GM23248 (cell line): Measurements from ENCODE around the gene TGIF1.

Source experiments
- EZH2 ChIP-seq: fragments of 200-600 bp; sonication (generic); IDR thresholded peaks from 2 replicates; pipeline ENCODE4 v1.6.1; 2018; ENCODE audit warnings: antibody characterized with exemption, mild to moderate bottlenecking; ENCODE audit not compliant: insufficient read depth, poor library complexity, severe bottlenecking
- EZH2phosphoT487 ChIP-seq: fragments of 200-600 bp; sonication (generic); IDR thresholded peaks from 2 replicates; pipeline ENCODE4 v1.6.1; 2018; ENCODE audit warnings: antibody characterized with exemption, moderate library complexity, mild to moderate bottlenecking, low read depth; ENCODE audit not compliant: insufficient read depth

- TF ChIP-seq EZH2 (no peak), EZH2phosphoT487 (no peak)
Observed at GRCh38 chr18:3455907-3456685, 6.1 kb downstream of the TGIF1 start.
